ENCODE results near the gene PKP2.

- TF ChIP-seq CTCF (conservative IDR thresholded peaks at IDR 0.05; ENCODE audit: low read length) (no peak), EZH2phosphoT487 (IDR thresholded peaks at IDR 0.05; ENCODE audit: borderline replicate concordance, low read depth, low read length) (no peak)
Measured at GRCh38 chr12:32839828-32840227, 56.7 kb downstream of the PKP2 start.

All from OCI-LY7 (cell line).